Caco-2 (cell line): ENCODE data around the gene LRRC28. TPM values are rescaled to one million over a fixed set of nuclear protein-coding genes. Genes with fewer than 3 reads are reported as not detected.

Source experiments
- BruUV-seq: library from RNA; stranded (reverse); fragments of 400-500 nt; replicated peaks from 2 replicates; lab custom pipeline; 2021; lab: Mats Ljungman, UMichigan
- CTCF ChIA-PET: fragments of 300-600 bp; sonication (Branson Sonifier 250); formaldehyde crosslinking; loops from one replicate; lab custom pipeline; 2022; ENCODE audit warnings: antibody characterized with exemption; lab: Charles Lee
- POLR2A ChIA-PET: fragments of 300-600 bp; sonication (Branson Sonifier 250); formaldehyde crosslinking; loops from one replicate; lab custom pipeline; 2022; ENCODE audit warnings: antibody characterized with exemption; lab: Charles Lee
- DNase-seq, 2 experiments: peaks; one replicate each; pipeline versions ENCODE4 v3.0.0 to v3.0.0-alpha.2; 2020 to 2022
- H3K27me3 ChIP-seq: replicated peaks from 2 replicates; pipeline ENCODE4 v1.6.0; 2011; ENCODE audit warnings: low read length; ENCODE audit not compliant: control insufficient read depth, insufficient read depth
- H3K36me3 ChIP-seq: 2 replicates; pipeline ENCODE4 v1.5.1; 2011; ENCODE audit warnings: low read length; ENCODE audit not compliant: control insufficient read depth, insufficient read depth
- H3K4me1 ChIP-seq: fragments of 250-450 bp; sonication (Bioruptor Pico); 2 replicates; pipeline ENCODE4 v1.5.1; 2020; ENCODE audit warnings: mild to moderate bottlenecking
- H3K4me3 ChIP-seq: 2 replicates; pipeline ENCODE4 v1.5.1; 2011; ENCODE audit warnings: low read depth, mild to moderate bottlenecking, control low read depth, low read length
- H3K9me3 ChIP-seq: fragments of 250-450 bp; sonication (Bioruptor Pico); 2 replicates; pipeline ENCODE4 v1.5.1; 2020; ENCODE audit warnings: mild to moderate bottlenecking, moderate library complexity
- H3K27ac Mint-ChIP-seq: one replicate; pipeline ENCODE4 v1.8.0; 2022; ENCODE audit warnings: mixed read lengths; ENCODE audit not compliant: unreplicated experiment
- H3K27me3 Mint-ChIP-seq: one replicate; pipeline ENCODE4 v1.8.0; 2022; ENCODE audit warnings: mixed read lengths; ENCODE audit not compliant: insufficient read depth, unreplicated experiment
- H3K36me3 Mint-ChIP-seq: one replicate; pipeline ENCODE4 v1.8.0; 2022; ENCODE audit warnings: mild to moderate bottlenecking, mixed read lengths; ENCODE audit not compliant: insufficient read depth, unreplicated experiment
- H3K4me1 Mint-ChIP-seq: one replicate; pipeline ENCODE4 v1.8.0; 2022; ENCODE audit warnings: low read depth, mixed read lengths; ENCODE audit not compliant: unreplicated experiment
- H3K4me3 Mint-ChIP-seq: one replicate; pipeline ENCODE4 v1.8.0; 2022; ENCODE audit warnings: mild to moderate bottlenecking, moderate library complexity, mixed read lengths; ENCODE audit not compliant: unreplicated experiment
- H3K9me3 Mint-ChIP-seq: one replicate; pipeline ENCODE4 v1.8.0; 2022; ENCODE audit warnings: mixed read lengths; ENCODE audit not compliant: unreplicated experiment
- CTCF ChIP-seq, 2 experiments: fragments of 200-600 bp in 1 of 2; IDR thresholded peaks; 1 replicate in 1 of 2; 2 replicates in 1 of 2; pipeline versions ENCODE4 v1.5.1 to v1.8.0; 2011 to 2022; ENCODE audit warnings: antibody characterized with exemption in 1 of 2, control low read depth in 1 of 2, inconsistent platforms in 1 of 2, low read depth in 1 of 2, low read length in 1 of 2, mild to moderate bottlenecking in 1 of 2, moderate library complexity in 1 of 2; ENCODE audit not compliant: insufficient read depth in 1 of 2, severe bottlenecking in 1 of 2, unreplicated experiment in 1 of 2
- intact Hi-C: fragments of 100-400 bp; cut with micrococcal nuclease; formaldehyde crosslinking; loops from one replicate; pipeline ENCODE4 v1.10.0; 2022; ENCODE audit not compliant: unreplicated experiment
- total RNA-seq: library from RNA; stranded (reverse); gene quantifications from 2 replicates; pipeline ENCODE4 v1.2.3, GENCODE V29; 2022

LRRC28 gene
- total RNA-seq, 1 experiment from 2014 or later, result 17.8 TPM

- Mint-ChIP-seq H3K27me3 (no peaks in the 10 kb centered on the region), H3K4me1 (no peaks in the 10 kb centered on the region), H3K9me3 (no peaks in the 10 kb centered on the region), H3K27ac (no peak overlapping the region), H3K36me3 (no peaks in the 10 kb centered on the region), H3K4me3 (no peak overlapping the region)
- Histone ChIP-seq H3K9me3 (no peaks in the 10 kb centered on the region), H3K4me1 (no peaks in the 10 kb centered on the region), H3K36me3 (no peaks in the 10 kb centered on the region), H3K4me3 (no peak overlapping the region), H3K27me3 (no peaks in the 10 kb centered on the region)
- POLR2A ChIA-PET, result no interaction called here
- DNase-seq, result no peak
- intact Hi-C loops, result no loop called here
- no TSS peak for BruUV-seq
- CTCF ChIA-PET, result no interaction called here
- no peak for TF ChIP-seq CTCF (IDR thresholded peaks at IDR 0.05; ENCODE audit: insufficient read depth in 1 of 2, low read depth in 1 of 2, low read length in 1 of 2, severe bottlenecking in 1 of 2, unreplicated experiment in 1 of 2)
These were observed 24.5 kb upstream of the LRRC28 start for GRCh38 chr15:99226802-99227201.

DNA sequence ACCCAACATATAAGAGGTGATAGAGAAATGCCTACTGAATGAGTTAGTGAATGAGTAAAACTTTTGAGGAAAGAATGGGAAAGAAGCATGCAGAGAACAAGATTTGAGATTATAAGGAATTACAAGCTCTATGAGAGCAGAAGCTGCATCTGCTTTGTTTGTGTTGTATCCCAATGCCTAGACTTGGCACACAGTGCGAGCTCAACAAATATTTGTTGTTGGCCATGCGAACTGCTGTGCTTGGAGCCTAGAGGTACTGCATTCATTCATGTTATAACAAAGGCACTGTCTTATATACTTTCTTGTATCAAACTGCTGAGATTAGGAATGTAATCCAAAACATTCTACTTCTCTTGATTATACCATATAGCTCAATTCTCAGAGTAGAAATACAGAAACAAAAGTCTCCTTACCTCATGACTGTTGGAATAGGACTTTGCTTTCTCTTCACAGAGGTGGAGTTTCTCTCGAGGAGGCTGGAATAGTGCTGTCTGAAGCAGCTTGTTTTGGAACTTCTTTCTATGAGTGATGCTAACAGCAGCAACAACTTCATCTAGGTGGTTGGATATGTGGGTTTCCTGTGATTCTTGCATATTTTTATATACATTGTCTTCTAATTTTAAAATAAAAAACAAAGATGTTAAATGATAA, 23.0 kb upstream of the LRRC28 start:
- intact Hi-C loops, result no loop called here
- Mint-ChIP-seq H3K36me3 (no peaks in the 10 kb centered on the region), H3K27ac (no peak overlapping the region), H3K9me3 (no peaks in the 10 kb centered on the region), H3K4me1 (no peaks in the 10 kb centered on the region), H3K27me3 (no peaks in the 10 kb centered on the region), H3K4me3 (no peak overlapping the region)
- ChIA-PET POLR2A (no interaction called here), CTCF (no interaction called here)
- no peak for DNase-seq
- H3K27me3 ChIP-seq, result no peaks in the 10 kb centered on the region
- no peaks in the 10 kb centered on the region for H3K9me3 ChIP-seq
- H3K4me3 ChIP-seq, result no peak overlapping the region
- no peaks in the 10 kb centered on the region for H3K4me1 ChIP-seq
- no peaks in the 10 kb centered on the region for H3K36me3 ChIP-seq
- BruUV-seq, result no TSS peak
- TF ChIP-seq CTCF (IDR thresholded peaks at IDR 0.05; ENCODE audit: insufficient read depth in 1 of 2, low read depth in 1 of 2, low read length in 1 of 2, severe bottlenecking in 1 of 2, unreplicated experiment in 1 of 2), result no peak

GRCh38 chr15:99230867-99231266, 20.4 kb upstream of the LRRC28 start:
- H3K9me3 Mint-ChIP-seq, result no peaks in the 10 kb centered on the region
- POLR2A ChIA-PET, result no interaction called here
- no peaks in the 10 kb centered on the region for H3K4me1 Mint-ChIP-seq
- CTCF ChIA-PET, result no interaction called here
- intact Hi-C loops, result no loop called here
- Histone ChIP-seq H3K4me3 (no peak overlapping the region), H3K27me3 (no peaks in the 10 kb centered on the region), H3K4me1 (no peaks in the 10 kb centered on the region), H3K9me3 (no peaks in the 10 kb centered on the region), H3K36me3 (no peaks in the 10 kb centered on the region)
- no TSS peak for BruUV-seq
- DNase-seq, result no peak
- no peak overlapping the region for H3K27ac Mint-ChIP-seq
- H3K4me3 Mint-ChIP-seq, result no peak overlapping the region
- TF ChIP-seq CTCF (IDR thresholded peaks at IDR 0.05; ENCODE audit: insufficient read depth in 1 of 2, low read depth in 1 of 2, low read length in 1 of 2, severe bottlenecking in 1 of 2, unreplicated experiment in 1 of 2), result no peak
- no peaks in the 10 kb centered on the region for H3K27me3 Mint-ChIP-seq
- no peaks in the 10 kb centered on the region for H3K36me3 Mint-ChIP-seq
